HepG2 (cell line): ENCODE results near the gene ARHGAP33. TPM values are rescaled to one million over a fixed set of nuclear protein-coding genes. Genes with fewer than 3 reads are reported as not detected.

ENCODE experiments used
- ARNTL ChIP-seq: sonication (generic); formaldehyde crosslinking; IDR thresholded peaks from 2 replicates; pipeline ENCODE4 v1.4.0; 2020; ENCODE audit warnings: mild to moderate bottlenecking, missing genetic modification reagents
- HNF1A ChIP-seq, 2 experiments: sonication (generic) in 1 of 2; formaldehyde crosslinking in 1 of 2; IDR thresholded peaks; 2 replicates each; pipeline versions ENCODE4 v1.4.0 to v1.6.1; 2016 to 2020; ENCODE audit warnings: borderline replicate concordance in 1 of 2, low read depth in 1 of 2, mild to moderate bottlenecking in 1 of 2, missing genetic modification reagents in 1 of 2
- MED13 ChIP-seq: sonication (generic); formaldehyde crosslinking; IDR thresholded peaks from 2 replicates; pipeline ENCODE4 v1.5.0; 2020; ENCODE audit warnings: missing genetic modification reagents
- NCOA2 ChIP-seq: sonication (generic); formaldehyde crosslinking; IDR thresholded peaks from 2 replicates; pipeline ENCODE4 v1.8.0; 2022; ENCODE audit warnings: inconsistent platforms
- NFE2L2 ChIP-seq: fragments of 150-350 bp; IDR thresholded peaks from 2 replicates; pipeline ENCODE4 v1.6.1; 2014; ENCODE audit warnings: low read length
- NPAS2 ChIP-seq: sonication (generic); formaldehyde crosslinking; IDR thresholded peaks from 2 replicates; pipeline ENCODE4 v1.8.0; 2022; ENCODE audit warnings: mild to moderate bottlenecking, missing genetic modification reagents, borderline replicate concordance
- POLR2AphosphoS5 ChIP-seq: IDR thresholded peaks from 2 replicates; pipeline ENCODE4 v1.6.1; 2012; ENCODE audit warnings: low read depth, low read length
- SIN3B ChIP-seq: fragments of 150-350 bp; IDR thresholded peaks from 2 replicates; pipeline ENCODE4 v1.6.1; 2014; ENCODE audit warnings: low read length
- SIX1 ChIP-seq: sonication (generic); formaldehyde crosslinking; IDR thresholded peaks from 2 replicates; pipeline ENCODE4 v1.4.0; 2020; ENCODE audit warnings: missing genetic modification reagents, borderline replicate concordance
- SOX5 ChIP-seq: IDR thresholded peaks from 2 replicates; pipeline ENCODE4 v1.6.1; 2016; ENCODE audit warnings: borderline replicate concordance
- STAG1 ChIP-seq: sonication (generic); formaldehyde crosslinking; IDR thresholded peaks from 2 replicates; pipeline ENCODE4 v1.4.0; 2020; ENCODE audit warnings: missing genetic modification reagents
- U2AF2 ChIP-seq: fragments of 200-400 bp; formaldehyde crosslinking; IDR thresholded peaks from 2 replicates; pipeline ENCODE4 v1.6.1; 2017; ENCODE audit warnings: low read depth, mild to moderate bottlenecking, low read length
- ZNF205 ChIP-seq: IDR thresholded peaks from 2 replicates; pipeline ENCODE4 v1.6.1; 2018; ENCODE audit warnings: missing biosample characterization, missing genetic modification reagents
- ZNF3 ChIP-seq: IDR thresholded peaks from 2 replicates; pipeline ENCODE4 v1.7.0; 2017; ENCODE audit warnings: inconsistent platforms
- ZNF414 ChIP-seq: sonication (generic); formaldehyde crosslinking; IDR thresholded peaks from 2 replicates; pipeline ENCODE4 v1.5.0; 2020; ENCODE audit warnings: missing genetic modification reagents
- ZNF530 ChIP-seq: sonication (generic); formaldehyde crosslinking; IDR thresholded peaks from 2 replicates; pipeline ENCODE4 v1.5.0; 2020; ENCODE audit warnings: low read depth, mild to moderate bottlenecking, missing genetic modification reagents
- ZNF782 ChIP-seq: sonication (generic); formaldehyde crosslinking; IDR thresholded peaks from 2 replicates; pipeline ENCODE4 v1.4.0; 2020; ENCODE audit warnings: missing genetic modification reagents, mild to moderate bottlenecking, borderline replicate concordance
- polyA plus RNA-seq, 8 experiments: library from polyadenylated mRNA; depleted of rRNA in 3 of 8; stranded (reverse) in 7 of 8; unstranded in 1 of 8; fragments of >200 nt; fragmentation: Illumina TruSeq in 4 of 8; extraction: Trizol in 4 of 8; gene quantifications; 2 replicates each; pipeline versions ENCODE4 v1.2.1 to v1.2.3, GENCODE V29; 2011 to 2016; ENCODE audit warnings: low read depth in 4 of 8, missing spikeins in 1 of 8, mixed read lengths in 1 of 8; ENCODE audit not compliant: insufficient read depth in 1 of 8
- total RNA-seq, 5 experiments: library from RNA; depleted of rRNA; stranded (reverse); fragments of >200 nt; fragmentation: Illumina TruSeq; extraction: Trizol; gene quantifications; 2 replicates each; pipeline ENCODE4 v1.2.3, GENCODE V29; 2016; ENCODE audit warnings: low read depth in 1 of 5
- TF ChIP-seq, protein P1 (sequence below): IDR thresholded peaks from 2 replicates; pipeline ENCODE4 v1.6.1; 2016; ENCODE audit warnings: mild to moderate bottlenecking, missing biosample characterization, missing genetic modification reagents
- TF ChIP-seq, protein P2 (sequence below): sonication (generic); formaldehyde crosslinking; IDR thresholded peaks from 2 replicates; pipeline ENCODE4 v1.4.0; 2020; ENCODE audit warnings: missing genetic modification reagents, borderline replicate concordance
- TF ChIP-seq, protein P3 (sequence below): IDR thresholded peaks from 2 replicates; pipeline ENCODE4 v1.6.1; 2012; ENCODE audit warnings: inconsistent platforms

ARHGAP33 gene
- total and polyA plus RNA-seq, 2 of the 13 experiments (the other 11 are each of a cell fraction or from before 2014, with no cell fraction given) = 1.3 to 2.7 TPM

DNA sequence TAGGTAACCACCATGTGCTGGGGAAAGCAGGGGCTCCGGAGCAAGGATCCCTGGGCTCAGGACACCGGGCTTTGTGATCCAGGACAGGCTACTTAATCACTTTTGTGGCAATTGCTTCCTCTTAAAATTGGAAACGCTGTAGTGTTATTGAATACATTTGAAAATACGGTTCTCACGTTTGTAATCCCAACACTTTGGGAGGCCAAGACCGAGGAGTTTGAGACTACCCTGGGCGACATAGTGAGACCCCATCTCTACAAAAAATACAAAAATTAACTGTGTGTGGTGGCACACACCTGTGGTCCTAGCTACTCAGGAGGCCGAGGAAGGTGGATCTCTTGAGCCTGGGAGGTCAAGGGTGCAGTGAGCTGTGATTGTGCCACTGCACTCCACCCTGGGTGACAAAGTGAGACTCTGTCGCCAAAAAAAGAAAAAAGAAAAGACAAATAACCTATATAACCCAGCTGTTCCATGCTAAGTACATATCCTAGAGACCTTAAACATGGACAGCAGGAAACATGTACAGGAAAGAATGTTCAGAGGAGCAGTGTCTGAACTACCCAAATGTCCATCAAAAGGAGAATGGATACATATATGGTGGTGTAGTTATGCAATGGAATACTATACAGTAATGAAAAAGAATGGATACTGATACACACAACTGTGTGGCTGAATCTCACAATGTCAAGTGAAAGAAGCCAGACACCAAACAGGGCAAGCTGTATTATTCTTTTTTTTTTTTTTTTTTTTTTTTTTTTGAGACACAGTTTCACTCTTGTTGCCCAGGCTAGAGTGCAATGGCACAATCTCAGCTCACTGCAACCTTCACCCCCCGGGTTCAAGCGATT is 37.9 kb downstream of the ARHGAP33 start (continued):
- no peak for TF ChIP-seq HNF1A (IDR thresholded peaks at IDR 0.05; ENCODE audit: low read depth)
- peak; percentile 40; the same call in 1 of the 2 replicates for TF ChIP-seq HNF1A (CRISPR knock-in tag; IDR thresholded peaks at IDR 0.05; ENCODE audit: borderline replicate concordance)
- TF ChIP-seq SIX1 = no peak
- TF ChIP-seq NPAS2 (CRISPR knock-in tag) = no peak
- TF ChIP-seq ZNF414 = 0 out of 2 replicates have a peak, but pooled peaks have one; percentile 64
- no peak; the same call in 1 of the 2 replicates for TF ChIP-seq SOX5
- no peak for TF ChIP-seq ZNF530 (CRISPR knock-in tag)
- TF ChIP-seq, protein P1, sequence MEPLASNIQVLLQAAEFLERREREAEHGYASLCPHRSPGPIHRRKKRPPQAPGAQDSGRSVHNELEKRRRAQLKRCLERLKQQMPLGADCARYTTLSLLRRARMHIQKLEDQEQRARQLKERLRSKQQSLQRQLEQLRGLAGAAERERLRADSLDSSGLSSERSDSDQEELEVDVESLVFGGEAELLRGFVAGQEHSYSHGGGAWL = no peak
- 0 out of 2 replicates have a peak, but pooled peaks have one; percentile 30 for TF ChIP-seq POLR2AphosphoS5
- TF ChIP-seq ZNF3 (CRISPR knock-in tag) = 0 out of 2 replicates have a peak, but pooled peaks have one; percentile 12
- no peak for TF ChIP-seq U2AF2
- TF ChIP-seq NCOA2 (CRISPR knock-in tag) = no peak
- 0 out of 2 replicates have a peak, but pooled peaks have one; percentile 4 for TF ChIP-seq ARNTL
- no peak for TF ChIP-seq NFE2L2
- TF ChIP-seq SIN3B = no peak
- TF ChIP-seq ZNF205 (CRISPR knock-in tag) = no peak
- TF ChIP-seq, protein P2, sequence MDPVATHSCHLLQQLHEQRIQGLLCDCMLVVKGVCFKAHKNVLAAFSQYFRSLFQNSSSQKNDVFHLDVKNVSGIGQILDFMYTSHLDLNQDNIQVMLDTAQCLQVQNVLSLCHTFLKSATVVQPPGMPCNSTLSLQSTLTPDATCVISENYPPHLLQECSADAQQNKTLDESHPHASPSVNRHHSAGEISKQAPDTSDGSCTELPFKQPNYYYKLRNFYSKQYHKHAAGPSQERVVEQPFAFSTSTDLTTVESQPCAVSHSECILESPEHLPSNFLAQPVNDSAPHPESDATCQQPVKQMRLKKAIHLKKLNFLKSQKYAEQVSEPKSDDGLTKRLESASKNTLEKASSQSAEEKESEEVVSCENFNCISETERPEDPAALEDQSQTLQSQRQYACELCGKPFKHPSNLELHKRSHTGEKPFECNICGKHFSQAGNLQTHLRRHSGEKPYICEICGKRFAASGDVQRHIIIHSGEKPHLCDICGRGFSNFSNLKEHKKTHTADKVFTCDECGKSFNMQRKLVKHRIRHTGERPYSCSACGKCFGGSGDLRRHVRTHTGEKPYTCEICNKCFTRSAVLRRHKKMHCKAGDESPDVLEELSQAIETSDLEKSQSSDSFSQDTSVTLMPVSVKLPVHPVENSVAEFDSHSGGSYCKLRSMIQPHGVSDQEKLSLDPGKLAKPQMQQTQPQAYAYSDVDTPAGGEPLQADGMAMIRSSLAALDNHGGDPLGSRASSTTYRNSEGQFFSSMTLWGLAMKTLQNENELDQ (CRISPR knock-in tag) = no peak
- TF ChIP-seq, protein P3, sequence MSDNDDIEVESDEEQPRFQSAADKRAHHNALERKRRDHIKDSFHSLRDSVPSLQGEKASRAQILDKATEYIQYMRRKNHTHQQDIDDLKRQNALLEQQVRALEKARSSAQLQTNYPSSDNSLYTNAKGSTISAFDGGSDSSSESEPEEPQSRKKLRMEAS = no peak
- TF ChIP-seq ZNF782 (CRISPR knock-in tag) = no peak
- no peak for TF ChIP-seq STAG1 (CRISPR knock-in tag)
- no peak for TF ChIP-seq MED13 (CRISPR knock-in tag)
